HCT116 (cell line): Measurements from ENCODE around the gene ANKRD13B.

Experiments used
- ATF3 ChIP-seq: IDR thresholded peaks from 2 replicates; pipeline ENCODE4 v1.6.1; 2012
- CEBPB ChIP-seq: IDR thresholded peaks from 2 replicates; pipeline ENCODE4 v1.6.1; 2012; ENCODE audit warnings: low read depth
- EZH2phosphoT487 ChIP-seq: fragments of 200-600 bp; IDR thresholded peaks from 2 replicates; pipeline ENCODE4 v1.6.1; 2018; ENCODE audit warnings: antibody characterized with exemption, borderline replicate concordance
- POLR2A ChIP-seq: IDR thresholded peaks from 2 replicates; pipeline ENCODE4 v1.7.0; 2011; ENCODE audit warnings: borderline replicate concordance; ENCODE audit not compliant: insufficient read depth, insufficient read length; ENCODE audit errors: extremely low read depth
- POLR2AphosphoS5 ChIP-seq: IDR thresholded peaks from 2 replicates; pipeline ENCODE4 v1.6.1; 2011; ENCODE audit warnings: mild to moderate bottlenecking, low read depth, low read length, moderate library complexity

- TF ChIP-seq CEBPB (no peak), EZH2phosphoT487 (no peak), POLR2AphosphoS5 (no peak), ATF3 (no peak), POLR2A (no peak)
Measured at GRCh38 chr17:29652976-29653375, 60.0 kb downstream of the ANKRD13B start.
